Measurements from ENCODE around the gene PHF21A.
"Not testable (repeated sequence)": the region's sequence is repeated elsewhere in the genome, so short reads cannot be mapped to it uniquely, and the experiment has no call there.

The PHF21A gene

DNA sequence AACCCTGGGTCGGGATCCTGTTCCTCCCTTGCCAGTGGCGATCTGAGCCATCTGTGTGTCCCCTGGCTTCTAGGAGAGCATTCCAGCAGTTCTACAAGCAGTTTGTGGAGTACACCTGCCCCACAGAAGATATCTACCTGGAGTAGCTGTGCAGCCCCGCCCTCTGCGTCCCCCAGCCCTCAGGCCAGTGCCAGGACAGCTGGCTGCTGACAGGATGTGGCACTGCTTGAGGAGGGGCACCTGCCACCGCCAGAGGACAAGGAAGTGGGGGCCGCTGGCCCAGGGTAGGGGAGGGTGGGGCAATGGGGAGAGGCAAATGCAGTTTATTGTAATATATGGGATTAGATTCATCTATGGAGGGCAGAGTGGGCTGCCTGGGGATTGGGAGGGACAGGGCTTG lies 215.7 kb downstream of the PHF21A start:
- DNase-seq = not testable (repeated sequence)

DNA sequence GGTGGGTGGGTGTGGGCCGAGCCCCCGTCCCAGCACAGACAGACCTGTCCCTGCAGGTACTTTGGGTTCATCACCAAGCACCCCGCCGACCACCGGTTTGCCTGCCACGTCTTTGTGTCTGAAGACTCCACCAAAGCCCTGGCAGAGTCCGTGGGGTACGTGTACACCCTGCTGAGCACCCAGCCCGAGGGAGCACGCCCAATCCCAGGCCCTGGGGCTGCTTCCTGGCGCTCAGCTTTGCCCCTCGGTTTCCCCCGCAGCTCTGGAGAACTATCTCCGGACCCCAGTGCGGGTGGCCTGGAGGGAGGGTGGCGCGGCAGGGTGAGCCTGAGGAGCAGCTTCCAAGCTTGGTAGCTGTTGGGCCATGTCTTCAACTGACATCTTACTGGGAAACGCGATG lies 216.2 kb downstream of the PHF21A start:
- DNase-seq = no peak

DNA sequence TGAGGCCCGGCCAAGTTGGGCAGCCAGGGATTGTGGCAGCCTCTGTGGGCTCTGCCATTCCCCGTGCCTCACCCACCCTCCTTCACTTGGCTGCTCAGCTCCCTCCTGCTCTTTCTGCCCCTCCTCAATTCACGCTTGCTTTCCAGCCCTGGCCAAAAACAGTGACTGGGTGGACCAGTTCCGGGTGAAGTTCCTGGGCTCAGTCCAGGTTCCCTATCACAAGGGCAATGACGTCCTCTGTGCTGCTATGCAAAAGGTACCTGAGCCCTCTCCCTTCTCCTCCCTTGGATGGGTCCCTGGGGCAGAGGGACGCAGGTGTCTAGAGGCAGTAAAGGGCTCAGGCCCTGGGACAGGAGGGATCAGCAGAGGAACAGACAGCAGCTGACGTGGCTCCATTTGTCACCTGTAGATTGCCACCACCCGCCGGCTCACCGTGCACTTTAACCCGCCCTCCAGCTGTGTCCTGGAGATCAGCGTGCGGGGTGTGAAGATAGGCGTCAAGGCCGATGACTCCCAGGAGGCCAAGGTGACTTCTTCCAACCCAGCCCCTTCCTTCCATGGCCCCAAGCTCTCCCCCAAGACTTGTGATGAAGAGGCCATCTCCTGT lies 216.8 kb downstream of the PHF21A start:
- no peak for DNase-seq

DNA sequence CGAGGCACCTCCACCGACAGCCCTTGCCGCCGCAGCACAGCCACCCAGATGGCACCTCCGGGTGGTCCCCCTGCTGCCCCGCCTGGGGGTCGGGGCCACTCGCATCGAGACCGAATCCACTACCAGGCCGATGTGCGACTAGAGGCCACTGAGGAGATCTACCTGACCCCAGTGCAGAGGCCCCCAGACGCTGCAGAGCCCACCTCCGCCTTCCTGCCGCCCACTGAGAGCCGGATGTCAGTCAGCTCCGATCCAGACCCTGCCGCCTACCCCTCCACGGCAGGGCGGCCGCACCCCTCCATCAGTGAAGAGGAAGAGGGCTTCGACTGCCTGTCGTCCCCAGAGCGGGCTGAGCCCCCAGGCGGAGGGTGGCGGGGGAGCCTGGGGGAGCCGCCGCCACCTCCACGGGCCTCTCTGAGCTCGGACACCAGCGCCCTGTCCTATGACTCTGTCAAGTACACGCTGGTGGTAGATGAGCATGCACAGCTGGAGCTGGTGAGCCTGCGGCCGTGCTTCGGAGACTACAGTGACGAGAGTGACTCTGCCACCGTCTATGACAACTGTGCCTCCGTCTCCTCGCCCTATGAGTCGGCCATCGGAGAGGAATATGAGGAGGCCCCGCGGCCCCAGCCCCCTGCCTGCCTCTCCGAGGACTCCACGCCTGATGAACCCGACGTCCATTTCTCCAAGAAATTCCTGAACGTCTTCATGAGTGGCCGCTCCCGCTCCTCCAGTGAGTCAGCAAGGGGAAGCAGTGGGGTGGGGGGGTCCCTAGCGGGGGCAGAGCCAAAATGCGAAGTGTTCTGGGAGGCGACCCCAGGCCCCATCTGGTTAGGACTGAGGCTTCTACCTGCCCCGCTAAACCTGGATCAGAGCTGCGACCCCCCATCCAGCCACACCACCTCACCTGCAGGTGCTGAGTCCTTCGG lies 218.5 kb downstream of the PHF21A start:
- no peak for DNase-seq

DNA sequence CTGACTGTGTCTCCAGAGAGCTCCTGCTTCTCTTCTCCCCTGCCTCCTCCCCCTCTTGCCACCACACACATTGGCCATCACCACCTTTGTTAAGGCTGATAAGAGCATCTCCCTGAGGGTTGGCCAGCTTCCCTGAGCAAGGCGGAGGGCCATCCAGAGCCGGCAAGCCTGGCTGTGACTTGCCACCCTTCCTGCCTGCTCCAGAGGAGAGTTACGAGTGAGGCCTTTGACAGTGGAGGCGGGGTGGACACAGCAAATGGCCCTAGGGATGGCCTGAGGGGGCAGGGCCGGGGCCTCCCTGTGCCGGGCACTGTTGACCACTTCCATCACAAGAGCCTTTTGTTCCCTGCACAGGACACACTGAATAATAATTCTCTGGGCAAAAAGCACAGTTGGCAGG lies 219.6 kb downstream of the PHF21A start:
- peak in 50 of 58 donors; percentile 17 to 92 (median 75) for DNase-seq

DNA sequence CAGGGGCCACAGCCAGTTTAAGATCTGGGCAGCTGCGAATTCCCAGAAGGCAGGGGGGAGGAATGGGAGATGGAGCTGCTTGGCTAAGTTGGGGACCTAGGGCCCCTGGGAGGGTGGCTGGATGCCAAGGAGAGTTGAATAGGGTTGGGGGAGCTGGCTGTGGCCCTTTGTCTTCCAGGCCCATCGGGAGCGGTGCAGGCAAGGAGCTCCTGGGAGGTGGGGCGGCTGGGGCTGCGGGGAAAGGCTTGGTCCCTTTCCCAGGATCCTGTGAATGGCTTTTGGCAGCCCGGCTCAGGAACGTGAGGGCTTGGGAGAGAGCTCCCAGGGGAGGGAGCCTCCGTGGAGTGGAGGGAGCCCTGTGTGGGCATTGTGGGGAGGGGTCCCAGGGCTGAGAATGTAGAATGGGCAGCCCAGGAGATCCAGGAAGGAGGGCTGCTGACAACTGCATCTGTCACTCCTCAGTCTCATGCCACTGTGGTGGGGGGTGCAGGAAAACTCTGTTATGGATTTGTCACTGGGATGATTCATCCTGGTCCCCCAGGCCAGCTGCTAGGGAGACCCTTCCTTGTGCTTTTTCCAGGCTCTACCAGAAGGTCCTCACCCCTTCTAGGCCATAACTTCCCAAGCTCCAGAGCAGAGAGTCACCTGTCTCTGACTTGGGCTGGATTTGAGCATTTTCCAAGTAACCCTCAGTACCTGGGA lies 220.2 kb downstream of the PHF21A start:
- DNase-seq = peak in 51 of 58 donors; percentile 31 to 87 (median 68)

DNA sequence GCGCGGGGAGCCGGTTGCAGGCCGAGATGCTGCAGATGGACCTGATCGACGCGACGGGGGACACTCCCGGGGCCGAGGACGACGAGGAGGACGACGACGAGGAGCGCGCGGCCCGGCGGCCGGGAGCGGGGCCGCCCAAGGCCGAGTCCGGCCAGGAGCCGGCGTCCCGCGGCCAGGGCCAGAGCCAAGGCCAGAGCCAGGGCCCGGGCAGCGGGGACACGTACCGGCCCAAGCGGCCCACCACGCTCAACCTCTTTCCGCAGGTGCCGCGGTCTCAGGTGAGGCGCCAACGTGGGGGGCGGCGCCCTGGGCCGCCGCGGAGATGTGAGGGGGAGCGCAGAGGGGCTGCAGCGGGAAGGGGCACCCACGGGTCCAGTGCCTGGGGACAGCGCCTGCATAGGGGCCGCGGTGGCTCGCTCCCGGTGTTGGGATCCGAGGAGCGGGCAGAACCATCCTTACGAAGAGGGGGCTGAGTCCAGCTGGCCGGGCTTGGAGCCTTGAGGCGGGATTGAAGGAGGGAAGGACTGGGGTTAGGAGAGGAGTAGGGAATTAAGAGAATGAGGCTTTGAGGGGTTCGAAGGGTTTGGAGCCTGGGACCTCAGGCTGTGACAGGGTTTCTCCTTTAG lies 221.0 kb downstream of the PHF21A start:
- not testable (repeated sequence) for DNase-seq

DNA sequence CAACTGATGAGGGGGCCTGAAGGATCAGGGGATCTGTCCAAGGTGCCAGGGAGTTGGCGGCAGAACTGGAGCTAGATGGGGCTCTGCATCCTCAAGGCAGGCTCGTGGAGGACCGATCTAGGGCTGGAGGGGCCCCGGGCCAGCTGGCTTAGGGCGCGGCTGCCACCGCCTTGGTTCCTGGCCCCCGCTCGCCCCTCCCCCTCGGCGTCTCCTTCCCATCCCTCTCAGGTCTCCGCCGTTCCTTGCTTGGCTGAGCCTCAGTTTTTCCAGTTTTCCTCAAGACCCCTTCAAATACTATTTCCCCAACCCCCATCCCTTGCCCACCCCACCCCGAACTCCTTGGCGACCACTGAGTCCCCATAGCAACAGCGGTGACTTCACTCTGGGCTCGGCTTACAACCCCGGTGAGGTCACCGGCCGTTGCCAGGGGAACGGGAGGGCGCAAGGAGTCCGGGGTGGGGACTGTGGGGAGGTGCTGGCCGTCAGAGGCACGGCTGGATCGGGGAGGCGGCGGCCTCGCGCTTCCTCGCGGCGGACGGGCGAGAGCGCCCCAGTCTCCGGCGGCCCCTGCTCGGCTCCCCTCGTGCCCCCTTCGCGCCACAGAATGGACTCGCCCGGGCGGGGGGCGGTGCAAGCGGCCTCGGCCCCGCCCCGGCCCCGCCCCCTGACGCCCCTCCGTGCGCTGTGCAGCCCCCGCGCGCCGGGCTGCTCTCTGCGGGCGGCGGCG lies 221.6 kb downstream of the PHF21A start:
- DNase-seq = peak; percentile 43 to 95 (median 87)

DNA sequence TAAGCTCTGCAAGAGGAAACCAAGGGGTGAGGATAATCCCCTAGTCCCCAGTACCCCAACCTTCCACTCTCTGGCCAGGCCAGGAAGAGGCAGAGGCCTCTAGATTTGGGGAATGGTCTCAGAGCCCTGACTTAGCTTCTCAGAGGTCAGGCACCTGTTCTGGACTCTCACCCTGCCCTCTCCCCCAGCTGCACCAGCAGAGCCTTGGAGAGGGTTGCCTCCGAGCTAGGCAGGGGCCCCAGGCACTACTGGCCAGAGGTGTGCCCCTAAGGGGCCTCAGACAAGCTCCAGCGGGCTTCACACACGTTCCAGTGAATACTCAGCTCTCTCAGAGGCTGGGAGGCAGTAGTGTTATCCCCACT lies 222.2 kb downstream of the PHF21A start:
- no peak for DNase-seq

DNA sequence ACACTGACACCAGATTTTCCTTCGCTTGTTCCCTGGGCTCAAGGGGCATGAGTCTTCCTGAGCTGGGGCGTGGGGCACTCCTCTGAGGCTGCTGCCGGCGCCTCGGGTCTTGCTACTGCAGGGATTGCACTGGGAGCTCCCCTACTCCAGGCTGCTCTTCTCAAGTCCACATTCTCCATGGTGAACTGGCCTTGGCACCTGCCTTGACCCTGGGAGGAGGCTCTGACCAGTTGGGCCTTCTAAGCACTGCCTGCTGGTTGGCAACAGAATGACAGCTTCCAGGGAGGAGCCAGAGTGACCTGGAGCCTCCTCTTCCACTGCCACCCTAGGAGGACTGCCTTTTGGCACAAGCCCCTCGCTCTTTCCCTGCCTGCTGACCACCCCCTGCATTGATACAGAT lies 223.7 kb downstream of the PHF21A start:
- DNase-seq = no peak

DNA sequence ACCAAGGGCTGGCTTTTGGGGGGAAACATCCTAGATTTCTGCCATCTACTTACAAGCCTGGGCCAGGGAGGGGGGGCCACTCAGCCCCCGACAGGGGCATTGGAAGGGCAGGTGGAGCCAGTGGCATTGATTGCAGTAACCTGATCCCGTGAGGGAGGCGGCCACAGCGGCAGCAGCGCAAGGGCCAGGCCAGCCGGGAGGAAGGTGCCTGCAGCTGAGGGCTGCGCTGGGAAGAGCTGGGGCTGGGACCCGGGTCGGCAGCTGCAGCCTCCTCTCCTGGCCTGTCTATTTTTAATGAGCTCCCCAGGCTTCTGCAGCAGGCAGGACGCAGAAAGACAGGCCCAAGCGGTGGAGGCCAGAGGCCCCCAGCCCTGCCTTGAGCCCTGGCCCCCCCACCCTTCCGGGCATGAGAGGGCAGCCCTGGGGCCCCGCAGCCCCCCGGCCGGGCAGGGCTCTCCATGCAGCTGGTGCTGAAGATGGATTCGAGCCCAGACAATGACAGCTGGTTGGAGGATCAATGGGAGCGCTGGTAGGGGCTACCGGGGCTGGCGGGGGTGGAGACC lies 224.8 kb downstream of the PHF21A start:
- DNase-seq = peak in 16 of 58 donors; percentile 16 to 53 (median 38)

DNA sequence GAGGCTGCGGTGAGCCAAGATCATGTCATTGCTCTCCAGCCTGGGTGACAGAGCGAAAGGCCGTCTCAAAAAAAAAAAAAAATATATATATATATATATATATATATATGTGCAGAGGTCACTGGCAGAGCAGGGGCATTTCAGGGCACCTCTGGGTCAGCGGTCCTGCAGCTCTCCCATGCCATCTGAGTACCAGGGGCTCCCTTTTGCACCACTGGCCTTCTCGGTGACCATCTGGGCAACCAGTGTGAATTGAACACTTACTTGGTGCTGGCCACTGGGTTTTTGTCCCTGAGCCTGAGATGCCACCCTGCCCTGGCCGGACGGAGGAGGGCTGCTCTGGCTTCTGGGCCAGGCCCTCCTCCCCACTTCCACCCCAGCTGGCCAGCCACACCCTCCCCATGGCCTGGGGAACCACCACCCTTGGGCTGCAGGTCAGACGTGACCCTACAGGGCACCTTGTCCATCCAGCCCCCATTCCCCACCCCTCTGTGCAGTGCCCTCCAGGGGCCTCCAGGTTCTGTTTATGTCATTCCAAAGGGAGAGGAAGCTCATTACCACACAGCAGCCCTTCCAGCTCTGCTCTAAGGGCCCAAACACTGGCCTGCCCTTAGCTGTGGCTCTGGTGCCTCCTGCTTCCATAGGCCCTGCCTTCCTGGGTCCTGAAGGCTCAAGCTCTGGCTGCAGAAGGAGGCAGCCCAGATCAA lies 225.5 kb downstream of the PHF21A start:
- no peak for DNase-seq

DNA sequence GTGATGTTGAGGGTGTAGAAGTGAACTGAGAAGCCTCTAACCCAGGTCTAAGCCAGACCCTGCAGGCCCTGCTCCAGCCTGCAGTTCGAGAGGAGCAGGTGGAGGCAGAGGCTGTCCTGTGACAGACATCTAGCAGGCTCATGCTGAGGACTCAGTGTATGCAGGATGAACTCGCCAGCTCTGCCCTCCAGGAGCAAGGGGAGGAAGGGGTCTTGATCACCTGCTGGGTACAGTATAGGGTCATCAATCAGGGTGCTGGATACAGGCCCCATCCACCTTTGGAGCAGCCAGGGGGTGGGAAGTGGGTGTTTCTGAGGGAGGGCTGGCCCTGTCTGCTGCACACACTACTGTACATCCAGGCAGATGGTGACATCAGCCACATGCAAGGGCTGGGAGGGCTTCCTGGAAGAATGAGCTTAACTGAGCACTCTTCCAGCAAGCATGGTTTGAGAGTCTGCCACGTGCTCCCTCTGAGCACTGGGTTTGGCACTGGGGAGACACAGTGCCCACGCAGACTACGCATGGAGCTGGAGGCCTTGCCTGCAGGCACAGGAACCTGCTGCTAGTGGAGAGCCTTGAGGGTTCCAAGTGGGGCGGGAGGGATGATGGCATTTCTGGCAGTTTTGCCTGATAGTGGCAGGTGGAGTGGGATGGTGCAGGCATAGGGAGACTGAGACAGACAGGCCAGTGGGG lies 226.6 kb downstream of the PHF21A start:
- DNase-seq = peak in 19 of 58 donors; percentile 20 to 71 (median 39)

DNA sequence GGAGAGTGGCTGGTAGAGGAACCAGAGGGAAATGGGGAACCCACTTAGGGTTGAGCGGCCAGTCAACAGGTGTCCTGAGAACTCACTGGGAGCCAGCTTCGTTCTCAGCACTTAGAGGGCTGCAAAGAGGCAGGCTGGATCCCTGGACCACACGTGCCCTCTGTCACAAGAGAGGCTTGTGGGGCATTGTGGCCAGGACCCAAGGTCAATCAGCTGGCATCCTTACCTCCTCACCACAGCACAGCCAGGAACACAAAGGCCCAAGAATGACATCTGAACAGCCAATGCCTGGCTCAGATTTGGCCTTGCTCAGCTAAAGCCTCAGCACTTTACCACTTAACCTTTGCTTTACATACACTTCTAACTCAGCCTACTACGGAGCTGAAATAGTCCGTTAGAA lies 228.4 kb downstream of the PHF21A start:
- DNase-seq = no peak

DNA sequence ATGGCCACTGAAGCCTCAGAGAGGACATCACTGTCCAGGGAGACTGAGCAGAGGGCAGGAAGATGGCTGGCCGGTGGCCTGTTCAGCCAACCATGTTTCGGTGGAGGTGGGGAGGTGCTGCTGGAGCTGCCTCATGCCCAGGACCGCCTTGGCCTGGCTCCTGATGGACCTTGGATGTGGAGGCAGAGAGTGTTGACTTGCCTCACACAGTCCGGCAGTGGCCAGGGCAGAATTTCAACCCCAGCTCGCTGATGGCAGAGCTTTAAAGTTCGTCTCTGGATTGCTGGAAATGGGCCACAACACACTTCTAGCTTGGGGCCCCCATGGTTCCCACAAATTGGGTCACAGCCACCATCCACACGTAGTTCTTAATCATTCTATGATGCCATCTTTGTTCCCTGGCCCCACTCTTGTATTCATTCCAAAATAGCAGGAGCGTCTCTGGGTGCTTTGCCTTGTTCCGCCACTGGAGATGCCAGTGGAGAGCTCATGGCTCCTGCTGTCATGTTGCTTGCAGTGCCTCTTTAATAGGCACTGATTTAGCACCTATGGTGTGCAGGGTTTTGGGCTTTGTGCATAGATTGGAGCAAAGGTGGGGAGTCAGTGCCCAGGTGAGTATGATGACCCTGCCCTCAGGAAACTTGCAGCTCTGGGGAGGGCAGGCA lies 230.2 kb downstream of the PHF21A start:
- DNase-seq = no peak

DNA sequence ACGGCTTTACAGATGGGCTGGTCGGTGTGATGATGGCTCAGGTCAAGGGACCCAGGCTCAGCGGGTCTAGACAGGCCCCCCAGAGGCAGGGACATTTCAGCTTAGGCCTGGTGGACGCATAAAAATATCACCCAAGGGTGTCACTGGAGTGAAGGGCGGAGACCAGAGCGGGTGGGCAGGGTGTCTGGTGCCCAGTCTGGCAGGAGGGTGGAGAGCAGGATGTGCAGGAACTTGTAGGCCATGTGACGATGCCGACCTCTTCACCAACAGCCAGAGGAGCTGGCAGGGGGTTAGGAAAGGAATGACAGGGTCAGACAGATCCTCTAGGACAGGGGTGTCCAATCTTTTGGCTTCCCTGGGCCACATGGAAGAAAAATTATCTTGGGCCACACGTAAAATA lies 231.3 kb downstream of the PHF21A start:
- DNase-seq = no peak

DNA sequence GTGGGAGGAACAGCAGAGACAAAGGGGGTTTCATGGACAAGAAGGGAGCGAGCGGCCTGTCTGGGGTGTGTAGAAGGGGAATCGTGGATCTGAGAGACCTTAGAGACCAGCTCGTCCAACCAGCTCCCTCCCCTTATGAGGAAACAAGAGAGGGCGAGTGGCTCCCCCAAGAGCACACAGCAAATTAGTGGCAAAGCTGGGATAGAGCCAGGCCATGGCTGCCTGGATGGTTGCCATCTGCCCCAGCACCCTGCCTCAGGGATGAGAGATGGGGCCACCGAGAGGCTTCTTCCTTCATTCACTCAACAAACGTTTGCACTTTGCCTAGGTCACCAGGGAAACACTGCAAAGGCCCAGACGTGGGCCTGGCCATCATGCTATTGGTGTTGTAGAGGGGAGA lies 231.7 kb downstream of the PHF21A start:
- no peak for DNase-seq

DNA sequence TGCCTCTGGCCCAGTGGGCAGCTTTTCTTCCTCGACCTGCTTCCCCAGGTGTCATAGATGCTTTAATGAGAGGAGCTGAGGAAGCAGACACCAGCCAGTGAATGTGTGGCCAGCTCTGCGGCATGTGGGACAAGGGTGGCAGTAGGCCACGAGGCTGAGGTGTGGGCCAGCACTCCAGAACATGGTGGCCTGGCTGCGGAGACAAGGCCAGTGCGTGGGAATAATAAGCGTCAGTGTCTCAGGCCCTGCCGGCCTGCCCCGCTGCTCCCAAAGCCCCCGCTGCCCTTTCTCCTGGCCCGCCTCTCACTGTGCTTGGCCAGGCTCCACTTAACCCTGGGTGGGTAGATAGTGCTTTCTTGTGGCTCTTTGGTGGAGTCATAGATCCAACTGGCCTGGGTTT lies 233.7 kb downstream of the PHF21A start:
- no peak for DNase-seq
